T-helper 1 cell (primary cell): Measurements from ENCODE around the gene VPS39.

Source experiments
- DNase-seq, 5 donors: peaks; one replicate each; pipeline ENCODE4 v3.0.0-alpha.2; 2012 to 2020

Gene VPS39

DNA sequence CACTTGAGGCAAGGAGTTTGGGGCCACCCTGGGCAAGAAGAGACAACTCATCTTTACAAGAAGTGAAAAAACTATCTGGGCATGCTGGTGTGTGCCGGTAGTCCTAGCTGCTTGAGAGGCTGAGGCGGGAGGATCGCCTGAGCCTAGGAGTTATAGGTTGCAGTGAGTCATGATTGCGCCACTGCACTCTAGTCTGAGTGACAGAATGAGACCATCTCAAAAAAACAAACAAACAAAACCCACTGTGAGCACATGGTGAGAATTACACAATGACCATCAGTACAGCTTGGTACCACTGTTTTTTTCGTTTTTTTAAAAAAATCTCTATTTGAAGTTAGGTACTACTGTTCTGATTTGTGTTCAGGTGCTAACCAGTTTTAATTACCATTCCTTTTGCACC lies 13.6 kb downstream of the VPS39 start:
- DNase-seq: no peak

DNA sequence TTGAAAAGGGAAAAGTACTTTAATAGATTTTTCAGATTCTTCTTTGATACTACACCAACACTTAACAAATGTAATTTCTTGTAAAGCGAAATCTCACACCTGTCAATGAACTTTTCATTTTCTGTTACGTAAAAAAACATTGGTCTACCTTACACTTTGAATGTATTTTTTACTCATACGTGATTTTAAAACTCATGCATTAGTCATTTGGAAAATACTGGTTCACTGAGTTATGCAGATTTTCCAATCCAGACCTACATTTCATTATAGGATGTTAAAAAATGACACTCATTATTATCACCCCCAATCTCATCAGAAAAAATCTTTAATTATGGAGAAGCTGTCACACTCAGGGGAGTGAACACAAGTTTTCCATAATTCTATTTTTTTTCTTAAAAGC lies 14.7 kb downstream of the VPS39 start:
- DNase-seq: peak in 1 of 5 donors; percentile 22

DNA sequence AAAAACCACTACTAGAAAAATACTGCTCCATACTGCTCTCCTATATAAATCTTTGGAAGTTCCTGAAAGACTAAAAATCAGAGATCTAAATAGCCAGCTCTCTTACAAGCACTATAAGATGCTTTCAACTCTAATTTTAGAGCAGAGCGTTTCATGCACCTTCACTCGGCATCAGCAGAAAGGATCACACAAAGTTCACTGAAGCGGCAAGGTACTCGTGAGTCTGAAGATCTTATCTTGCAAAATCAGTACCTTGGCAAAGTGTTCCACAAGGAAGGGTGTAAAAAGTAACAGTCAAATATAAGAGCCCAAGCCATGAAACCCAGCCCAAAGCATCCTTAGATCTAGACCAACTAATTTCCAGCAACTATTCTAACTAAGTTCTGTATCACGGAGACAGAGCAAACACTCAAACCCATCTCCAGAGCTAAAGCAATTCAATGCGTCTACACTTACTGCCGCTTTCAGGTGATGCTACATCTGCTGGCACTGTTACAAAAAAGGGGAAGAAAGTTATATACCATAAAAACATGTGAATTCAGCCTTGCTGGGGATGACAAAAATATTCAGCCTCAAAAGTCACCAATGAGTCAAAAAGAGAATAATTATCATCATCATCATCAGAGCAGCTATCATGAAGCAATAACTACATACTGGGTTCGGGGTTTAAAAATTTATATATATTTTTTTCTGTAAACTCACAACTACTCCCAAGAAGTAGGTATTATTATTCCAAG lies 16.3 kb downstream of the VPS39 start:
- DNase-seq: no peak

DNA sequence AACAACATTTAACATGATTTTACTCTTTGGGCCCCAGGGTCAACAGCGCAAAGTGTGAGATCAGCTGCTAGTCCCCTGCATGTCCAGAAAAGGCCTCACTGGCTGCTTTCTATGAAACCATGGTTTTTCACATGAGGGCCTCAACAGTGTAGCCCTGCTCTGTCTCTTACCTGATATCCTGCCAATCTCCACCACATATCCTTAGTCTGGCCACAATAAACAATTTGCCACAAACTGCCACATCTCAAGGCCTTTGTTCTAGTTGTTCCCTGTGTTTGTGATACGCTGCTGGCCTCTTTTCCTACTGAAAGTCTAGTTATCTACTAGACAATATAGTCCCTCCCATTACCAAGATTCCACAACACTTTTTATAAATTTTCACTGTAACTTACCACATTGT lies 17.7 kb downstream of the VPS39 start:
- DNase-seq: no peak

DNA sequence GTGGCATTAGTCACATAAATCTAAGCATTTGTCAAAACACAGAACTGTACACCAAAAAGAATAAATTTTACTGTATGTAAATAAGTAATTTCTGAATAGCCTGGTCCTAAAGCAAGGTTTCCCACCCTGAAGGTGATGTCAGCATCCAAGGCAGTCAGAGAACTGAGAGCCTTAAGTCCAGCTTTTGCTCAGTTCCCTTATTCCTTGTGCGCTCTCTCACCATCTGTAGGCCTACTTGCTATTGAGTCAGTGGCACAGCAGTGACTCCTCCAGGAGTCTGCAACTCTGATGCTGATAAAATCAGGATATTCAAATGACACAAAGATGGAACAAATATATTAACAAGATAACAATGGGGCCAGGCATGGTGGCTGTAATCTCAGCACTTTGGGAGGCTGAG lies 22.3 kb downstream of the VPS39 start:
- DNase-seq: no peak

DNA sequence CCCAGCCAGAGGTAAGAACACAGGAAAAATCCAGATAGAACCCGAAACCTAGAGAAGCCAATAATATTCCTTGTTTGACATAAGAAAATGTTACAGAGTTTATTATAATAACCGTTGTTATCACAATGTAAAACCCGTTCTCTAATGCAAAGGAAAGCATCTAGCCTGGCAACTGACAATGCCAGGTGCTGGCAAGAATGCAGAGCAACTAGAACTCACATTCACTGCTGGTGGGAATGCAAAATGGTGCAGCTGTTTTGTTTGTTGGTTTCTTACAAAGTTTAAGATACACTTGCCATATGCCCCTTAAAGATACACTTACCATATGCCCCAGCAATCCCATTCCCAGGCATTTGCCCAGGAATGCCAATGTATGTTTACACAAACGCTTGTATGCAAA lies 23.4 kb downstream of the VPS39 start:
- DNase-seq: no peak

DNA sequence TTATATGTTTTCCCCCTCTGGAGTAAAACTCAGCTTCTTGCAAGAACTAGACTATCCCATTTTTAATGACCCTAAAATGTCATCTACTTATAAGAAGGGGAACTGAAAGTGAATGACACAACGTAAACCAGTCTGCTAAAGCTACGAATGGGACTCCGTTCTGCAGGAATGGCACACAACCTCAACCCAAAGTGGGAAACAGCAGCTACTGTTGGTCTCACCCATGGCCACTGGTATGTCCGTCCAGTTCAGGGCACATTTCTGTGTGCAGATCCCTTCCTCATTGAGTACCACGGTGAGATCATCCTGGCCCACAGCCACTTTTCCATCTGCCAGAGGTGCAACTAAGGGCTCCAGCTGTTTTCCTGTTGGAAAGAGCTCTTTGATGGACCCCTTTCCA lies 23.8 kb downstream of the VPS39 start:
- DNase-seq: no peak

DNA sequence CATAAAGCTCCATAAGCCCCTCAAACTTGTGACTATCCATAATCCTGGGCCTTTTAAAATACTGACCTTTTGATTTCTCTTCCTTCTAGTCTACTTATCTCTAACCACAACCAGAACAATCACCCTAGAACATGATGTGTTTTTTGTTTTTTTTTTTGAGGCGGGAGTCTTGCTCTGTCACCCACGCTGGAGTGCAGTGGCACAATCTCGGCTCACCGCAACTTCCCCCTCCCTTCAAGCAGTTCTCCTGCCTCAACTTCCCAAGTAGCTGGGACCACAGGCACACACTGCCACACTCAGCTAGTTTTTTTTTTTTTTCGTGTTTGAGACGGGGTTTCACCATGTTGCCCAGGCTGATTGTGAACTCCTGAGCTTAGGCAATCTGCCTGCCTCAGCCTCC lies 25.1 kb downstream of the VPS39 start:
- no peak for DNase-seq

DNA sequence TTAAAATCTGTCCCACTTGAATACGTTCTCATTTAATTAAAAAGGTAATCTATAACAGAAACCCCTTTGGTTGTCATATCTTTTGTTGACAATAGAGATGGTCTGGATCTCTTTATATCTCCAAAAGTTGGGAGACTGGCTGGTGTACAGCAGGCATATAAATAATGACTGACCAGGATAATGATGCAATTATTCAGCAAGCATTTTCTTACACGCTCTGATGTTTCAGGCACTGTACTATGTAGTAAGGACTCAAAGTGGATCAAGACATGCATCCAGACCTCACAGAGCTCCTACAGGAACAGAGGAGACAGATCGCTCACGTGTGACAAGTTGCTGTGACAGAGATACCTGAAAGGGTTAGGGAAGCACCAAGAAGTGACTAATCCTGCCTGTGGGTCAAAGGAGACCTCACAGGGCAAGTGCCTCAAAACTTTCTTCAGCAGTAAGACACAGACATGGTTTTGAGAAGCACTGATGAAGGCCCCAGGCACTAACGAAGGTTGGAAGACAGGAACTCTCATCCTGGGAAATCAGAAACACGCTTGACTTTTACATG lies 25.7 kb downstream of the VPS39 start:
- no peak for DNase-seq

DNA sequence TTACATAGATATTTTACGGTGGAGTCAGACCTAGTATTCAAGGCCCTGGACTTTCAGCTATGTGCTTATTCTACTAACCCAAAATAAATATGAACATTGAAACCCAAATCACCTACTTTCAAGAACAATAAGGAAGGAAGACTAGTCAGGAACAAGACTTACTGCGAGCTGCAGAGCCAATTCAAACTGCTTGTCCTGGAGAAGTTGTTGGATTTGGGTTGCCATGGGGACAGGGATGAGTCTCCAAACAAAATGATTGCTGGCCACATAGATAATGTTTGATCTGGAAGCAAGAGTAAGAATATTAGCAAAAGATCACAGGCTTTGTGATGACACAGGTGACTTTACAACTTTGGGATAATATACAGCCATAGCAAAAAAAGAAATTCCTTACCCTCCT lies 30.0 kb downstream of the VPS39 start:
- no peak for DNase-seq

DNA sequence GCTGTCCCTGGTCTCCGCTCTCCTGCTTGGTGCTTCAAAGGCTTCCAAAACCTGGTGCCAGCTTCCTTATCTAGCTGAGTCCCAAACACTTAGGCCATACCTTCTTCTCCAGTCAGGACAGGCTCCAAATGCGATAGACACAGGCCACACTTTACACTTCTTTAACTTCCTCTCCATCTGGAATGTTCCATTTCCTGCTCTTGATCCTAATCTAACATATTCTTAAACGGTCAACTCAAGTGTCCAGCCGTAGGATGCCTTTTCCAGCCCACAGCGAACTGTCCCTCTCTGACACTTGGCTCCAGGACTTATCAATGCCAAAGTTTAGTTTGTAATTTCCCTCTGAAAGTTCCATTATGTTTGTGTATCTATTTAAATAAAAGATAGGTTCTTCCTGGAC lies 32.4 kb downstream of the VPS39 start:
- DNase-seq: no peak

DNA sequence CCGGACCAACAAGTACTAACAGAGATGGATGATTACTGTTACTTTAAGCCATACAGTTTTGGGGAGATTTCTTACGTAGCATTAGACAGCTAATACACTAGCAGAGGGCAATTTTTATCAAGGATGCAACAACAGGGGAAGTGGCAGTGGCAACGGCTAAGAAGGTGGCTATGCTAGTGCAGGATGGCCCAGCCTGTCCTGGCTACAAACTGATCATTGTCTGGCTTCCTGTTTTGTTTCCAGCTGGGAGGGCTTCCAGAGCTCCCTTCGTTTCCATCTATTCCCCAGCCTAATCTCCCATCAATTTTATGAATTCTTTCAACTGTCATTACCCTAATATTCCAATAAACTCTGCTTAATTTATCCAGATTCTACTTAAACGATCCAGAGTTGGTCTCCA lies 35.6 kb downstream of the VPS39 start:
- DNase-seq: no peak

DNA sequence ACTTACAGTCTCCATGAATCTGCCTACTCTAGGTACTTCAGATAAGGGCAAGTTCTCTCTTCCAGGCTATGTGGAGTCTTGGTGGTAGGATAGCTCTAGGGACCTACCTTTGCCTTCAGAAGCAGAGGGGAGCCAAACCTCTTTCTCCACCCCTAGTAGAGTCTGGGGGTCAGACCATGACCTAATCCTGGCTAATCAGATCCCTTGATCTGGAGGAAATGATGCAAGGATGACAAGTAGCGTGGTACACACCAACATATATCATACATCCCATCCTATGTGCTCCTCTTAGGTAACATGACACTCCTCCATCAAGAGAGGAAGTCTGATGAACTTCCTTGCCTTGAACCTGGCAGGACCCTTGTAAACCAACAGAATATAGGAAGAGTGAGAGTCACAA lies 36.3 kb downstream of the VPS39 start:
- DNase-seq: no peak

DNA sequence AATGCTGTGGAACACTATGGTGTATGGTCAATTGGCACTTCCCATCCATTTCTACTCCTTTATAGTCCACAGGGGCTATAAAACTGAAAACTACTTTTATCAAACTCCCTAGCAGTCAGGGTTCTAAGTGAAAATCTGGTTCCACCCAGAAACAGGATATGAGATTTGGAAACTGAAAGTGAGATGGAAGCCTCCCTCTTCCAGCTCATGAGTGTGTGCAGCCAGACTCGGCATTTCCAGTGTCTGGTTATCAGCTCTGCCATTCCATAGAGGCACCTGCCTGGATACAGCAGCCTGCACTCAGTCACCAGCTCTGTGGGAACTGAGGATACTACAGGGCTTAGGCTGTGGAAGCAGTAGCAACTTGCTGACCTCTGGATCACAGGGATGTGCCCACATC lies 37.0 kb downstream of the VPS39 start:
- DNase-seq: peak in 1 of 5 donors; percentile 19

DNA sequence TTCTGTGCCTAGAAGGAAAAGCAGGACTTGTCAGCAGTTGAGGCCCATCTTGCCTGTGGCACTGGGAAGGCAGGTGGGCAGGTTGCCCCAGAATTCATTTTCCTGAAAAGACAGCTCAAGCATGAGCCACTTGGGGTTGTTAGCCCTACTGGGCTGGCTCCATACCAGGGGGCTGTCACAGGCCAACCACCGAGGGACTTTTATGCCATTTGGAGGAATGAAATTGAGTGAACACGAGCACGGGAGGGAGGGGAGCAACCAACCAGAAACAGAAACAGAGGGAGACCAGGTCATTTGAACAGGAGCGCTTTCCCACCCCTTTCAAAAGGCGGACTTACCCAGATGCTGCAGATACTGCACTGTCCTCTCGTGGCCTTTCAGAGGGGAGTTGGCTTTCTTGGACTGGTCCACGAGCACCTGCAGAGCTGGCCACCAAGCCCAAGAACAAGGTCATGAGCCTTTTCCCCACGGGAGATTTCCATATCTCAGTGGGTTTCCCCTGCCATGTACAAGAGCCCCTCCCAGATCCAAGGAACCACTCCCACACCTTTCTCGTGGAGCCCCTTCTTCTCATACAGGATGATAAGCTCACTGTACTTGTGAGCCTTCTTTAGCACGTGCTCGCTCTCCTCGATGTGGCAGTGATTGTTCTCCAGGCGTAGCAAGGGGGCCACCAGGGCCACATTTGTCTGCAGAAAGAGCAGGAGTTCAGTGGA lies 41.7 kb downstream of the VPS39 start:
- no peak for DNase-seq

DNA sequence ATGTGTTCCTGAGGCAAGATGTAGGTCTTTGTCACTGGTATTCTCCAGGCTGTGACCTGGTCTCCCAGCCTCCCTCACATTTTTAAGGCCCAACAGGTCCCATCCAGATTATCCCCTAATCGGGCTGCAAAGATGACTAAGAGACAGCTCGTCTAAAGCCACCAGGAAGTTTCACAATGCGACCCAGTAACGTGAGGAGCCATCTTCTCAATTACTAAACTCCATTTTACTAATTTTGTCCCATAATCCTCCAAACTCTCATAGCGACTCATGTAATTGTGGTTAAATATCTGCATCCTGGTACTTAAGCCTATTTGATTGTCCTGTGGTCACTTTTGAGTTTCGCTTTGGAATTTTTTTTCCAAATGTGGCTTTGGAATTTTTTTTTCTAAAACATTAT lies 43.0 kb downstream of the VPS39 start:
- no peak for DNase-seq

DNA sequence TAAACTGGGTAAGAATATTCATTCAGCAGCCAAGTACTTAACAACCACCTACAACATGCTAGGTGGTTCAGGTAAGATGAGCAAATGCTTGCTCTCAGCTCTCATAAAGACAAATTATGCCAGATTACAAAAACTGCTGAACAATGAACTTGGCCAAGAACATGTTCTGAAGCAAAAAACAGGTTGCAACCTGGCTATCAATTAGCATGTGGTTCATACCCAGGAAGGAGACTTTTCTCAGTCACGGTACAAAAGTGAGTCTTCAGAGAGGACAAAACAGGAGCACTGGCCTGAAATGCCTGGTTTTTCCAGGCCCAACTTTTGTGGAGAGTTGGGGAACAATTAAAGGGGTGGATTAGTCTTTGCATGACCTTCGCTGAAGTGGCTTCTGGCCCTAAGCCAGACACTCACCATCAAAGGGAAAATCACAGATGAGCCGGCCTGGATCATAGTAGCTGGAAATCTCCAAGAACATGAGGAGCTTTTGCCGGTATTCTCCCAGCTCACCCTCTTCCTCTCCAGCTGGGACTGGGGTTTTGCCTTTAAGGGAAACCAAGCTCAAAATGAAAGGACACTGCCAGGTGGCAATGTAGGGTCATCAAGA lies 44.1 kb downstream of the VPS39 start:
- DNase-seq: no peak

DNA sequence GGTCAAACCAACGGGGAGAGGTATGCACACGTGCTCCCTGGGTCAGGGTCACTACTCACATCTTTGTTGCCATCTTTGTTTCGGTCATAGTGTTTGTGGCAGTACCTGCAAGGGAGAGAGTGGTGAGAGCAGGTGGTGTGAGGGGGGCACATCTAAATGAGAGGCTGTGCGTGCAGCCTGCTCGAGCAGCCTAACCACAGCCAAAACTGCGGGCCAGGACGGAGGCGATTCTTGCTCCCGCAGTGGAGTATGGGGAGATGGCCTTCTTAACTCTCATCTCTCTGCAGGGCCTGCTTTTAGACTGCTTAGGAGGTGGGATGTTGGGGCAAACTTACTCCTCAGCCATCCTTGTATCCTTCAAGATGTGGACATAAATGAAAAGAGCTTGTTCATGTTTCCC lies 44.8 kb downstream of the VPS39 start:
- no peak for DNase-seq

DNA sequence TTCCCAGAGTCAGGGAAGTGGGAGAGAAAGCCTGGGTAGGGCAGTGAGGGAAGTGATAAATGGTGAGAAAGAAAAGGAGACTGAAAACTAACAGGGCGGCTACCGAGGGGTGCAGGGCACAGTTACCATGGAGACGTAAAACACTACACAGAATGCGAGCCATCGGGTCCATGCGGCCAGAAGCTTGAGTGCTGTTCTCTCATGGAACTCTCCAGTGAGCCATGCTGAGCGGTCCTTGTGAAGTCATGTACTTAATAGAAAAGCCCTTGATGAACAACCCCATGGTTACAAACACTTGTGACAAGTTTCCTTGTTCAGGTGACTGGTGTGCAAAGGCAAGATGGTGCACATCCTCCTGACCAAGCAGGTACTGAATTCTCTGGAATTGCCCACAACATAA lies 48.0 kb downstream of the VPS39 start:
- DNase-seq: no peak

DNA sequence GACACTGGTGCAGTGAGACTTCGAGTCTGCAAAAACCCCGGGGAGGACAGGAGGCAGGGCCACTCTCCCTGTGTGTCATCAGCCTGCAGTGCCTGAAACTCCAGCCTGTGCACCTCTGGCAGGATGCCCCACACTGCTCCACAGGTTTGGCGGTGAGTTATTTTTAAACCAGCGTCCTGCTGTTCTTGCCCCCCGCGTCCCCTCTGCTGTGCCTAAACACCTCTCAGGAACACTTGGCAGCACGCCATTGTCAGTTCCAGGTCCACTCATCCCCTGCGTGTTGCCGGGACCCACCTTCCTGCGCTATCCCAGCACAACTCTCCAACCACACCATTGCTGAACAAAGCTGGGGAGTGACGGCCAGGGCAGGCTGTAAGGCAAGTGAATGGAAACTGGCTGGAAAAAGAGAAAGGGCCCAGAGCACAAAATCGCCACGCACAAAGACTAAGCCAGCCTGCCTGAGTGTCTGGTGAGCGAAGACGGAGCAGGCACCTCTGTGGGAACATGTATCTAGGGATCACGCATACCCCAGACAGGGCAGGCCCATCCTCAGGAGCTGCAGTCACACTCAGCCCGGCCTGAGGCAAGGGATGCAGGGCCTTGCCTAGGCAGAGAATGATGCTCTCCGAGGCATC lies 48.6 kb downstream of the VPS39 start:
- DNase-seq: no peak

DNA sequence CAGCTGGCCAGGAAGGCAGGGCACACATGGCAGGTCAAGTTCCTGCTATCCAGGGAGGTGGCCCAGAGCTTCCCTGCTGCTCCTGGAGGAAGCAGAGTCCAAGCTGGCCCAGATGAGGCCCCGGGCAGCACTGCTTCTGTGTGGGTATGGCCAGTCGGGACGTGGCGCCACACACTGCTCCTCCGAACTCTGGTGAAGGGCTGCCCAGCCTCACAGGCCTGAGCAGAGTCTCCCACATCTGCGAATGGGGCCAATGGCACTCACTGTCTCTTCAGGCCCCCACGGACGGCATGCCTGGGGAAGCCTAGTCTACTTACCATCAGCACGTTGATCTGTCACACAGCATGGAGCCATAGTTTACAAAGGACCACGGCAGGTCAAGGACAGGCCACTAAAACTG lies 49.2 kb downstream of the VPS39 start:
- DNase-seq: no peak

DNA sequence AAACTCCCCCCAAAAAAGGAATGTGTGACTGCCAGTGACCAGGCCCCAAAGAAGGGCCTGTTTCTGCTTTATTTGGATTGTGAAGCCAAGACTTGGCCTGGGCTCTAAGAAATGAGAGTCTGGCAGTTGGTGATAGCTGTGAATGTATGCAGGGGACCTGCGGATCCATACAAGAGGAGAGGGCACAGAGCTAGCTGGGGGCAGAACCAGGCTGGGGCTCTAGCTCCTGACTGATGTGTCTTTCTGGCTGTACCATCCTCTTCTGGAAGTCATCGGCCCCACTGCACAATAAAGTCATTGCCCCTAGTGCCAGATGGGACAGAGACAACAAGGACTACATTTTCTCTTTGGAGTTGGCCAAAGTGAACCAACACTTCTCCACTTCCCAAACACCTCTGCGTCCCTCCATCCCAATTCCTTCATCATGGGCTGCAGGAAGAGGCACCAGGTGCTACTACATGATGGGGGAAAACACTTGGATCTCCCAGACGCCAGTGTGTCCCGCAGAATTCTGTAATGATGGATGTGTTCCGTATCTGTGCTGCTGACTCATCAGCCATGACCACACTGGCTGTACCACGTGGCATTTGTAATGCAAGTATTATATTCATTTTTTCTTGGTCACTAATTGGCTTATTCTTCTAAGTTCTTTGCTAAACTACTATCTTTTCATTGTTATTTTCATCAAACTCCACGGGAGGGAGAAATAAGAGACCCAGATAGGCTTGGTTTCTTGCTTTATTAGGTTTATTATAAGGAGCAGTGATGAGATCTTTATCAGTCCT lies 49.9 kb downstream of the VPS39 start:
- DNase-seq: no peak

DNA sequence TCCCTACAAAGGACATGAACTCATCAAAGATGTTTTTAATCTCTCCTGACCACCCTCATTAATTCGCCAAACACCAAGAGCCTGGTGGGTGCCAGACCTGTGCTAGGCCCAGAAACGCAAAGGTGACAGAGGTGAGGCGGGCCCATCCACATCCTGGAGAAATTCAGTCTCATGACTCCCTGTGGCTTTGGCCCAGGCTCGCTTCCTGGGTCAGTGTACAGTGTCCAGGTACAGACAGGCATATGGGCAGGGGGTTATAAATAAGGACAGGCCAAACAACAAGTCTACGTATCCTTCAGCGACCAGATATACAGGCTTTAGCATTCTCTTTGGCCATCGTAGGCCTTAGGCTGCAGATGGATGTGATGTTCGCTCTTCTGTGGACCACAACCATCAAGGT lies 50.7 kb downstream of the VPS39 start:
- DNase-seq: no peak
